Heart left ventricle (tissue), 16 donors: Measurements from ENCODE around the gene RPP14. TPM values are rescaled to one million over a fixed set of nuclear protein-coding genes. Genes with fewer than 3 reads are reported as not detected.

Source experiments
- ATAC-seq, 4 donors: fragments of 200-7000 bp; cut with Tn5 transposase; one replicate each; pipeline ENCODE4 v1.9.1; 2020 to 2022; ENCODE audit warnings: moderate library complexity in 4 of 4, mild to moderate bottlenecking in 3 of 4, moderate number of reproducible peaks in 1 of 4
- DNase-seq, 5 donors: peaks; one replicate each; pipeline ENCODE4 v3.0.0-alpha.2; 2020
- H3K27ac ChIP-seq, 12 donors: fragments of 200-600 bp; sonication (generic) in 4 of 12; one replicate each; pipeline versions ENCODE4 v1.5.0 to v1.8.0; 2016 to 2022; ENCODE audit warnings: mild to moderate bottlenecking in 2 of 12
- H3K27me3 ChIP-seq, 9 donors: fragments of 200-600 bp; sonication (generic) in 2 of 9; one replicate each; pipeline versions ENCODE4 v1.5.1 to v1.8.0; 2016 to 2022; ENCODE audit warnings: mild to moderate bottlenecking in 3 of 9
- H3K36me3 ChIP-seq, 9 donors: fragments of 200-600 bp; sonication (generic) in 2 of 9; one replicate each; pipeline versions ENCODE4 v1.5.0 to v1.8.0; 2018 to 2022; ENCODE audit warnings: mild to moderate bottlenecking in 2 of 9
- H3K4me1 ChIP-seq, 12 donors: fragments of 200-600 bp; sonication (generic) in 4 of 12; one replicate each; pipeline versions ENCODE4 v1.5.0 to v1.8.0; 2016 to 2022; ENCODE audit warnings: mild to moderate bottlenecking in 3 of 12
- H3K4me3 ChIP-seq, 12 donors: fragments of 200-600 bp; sonication (generic) in 4 of 12; one replicate each; pipeline versions ENCODE4 v1.5.0 to v1.8.0; 2017 to 2022; ENCODE audit warnings: mild to moderate bottlenecking in 9 of 12, moderate library complexity in 4 of 12
- H3K9me3 ChIP-seq, 12 donors: fragments of 200-600 bp; sonication (generic) in 4 of 12; one replicate each; pipeline versions ENCODE4 v1.5.0 to v1.8.0; 2016 to 2022; ENCODE audit warnings: mild to moderate bottlenecking in 1 of 12
- CTCF ChIP-seq, 12 donors: fragments of 200-600 bp; sonication (generic) in 4 of 12; IDR thresholded peaks; one replicate each; pipeline versions ENCODE4 v1.5.0 to v1.8.0; 2018 to 2022; ENCODE audit warnings: antibody characterized with exemption in 12 of 12, mild to moderate bottlenecking in 5 of 12
- POLR2A ChIP-seq, 2 donors: fragments of 450-650 bp; IDR thresholded peaks; one replicate each; pipeline ENCODE4 v1.6.1; 2017; ENCODE audit warnings: antibody characterized with exemption in 2 of 2, mild to moderate bottlenecking in 2 of 2, moderate library complexity in 2 of 2
- WGBS, 4 donors: extraction: QIAGEN DNeasy Blood & Tissue Kit in 2 of 4; methylation state at CpG; one replicate each; pipeline versions ENCODE4 v1.1.5 to v1.1.7; 2013 to 2018; 5-methylcytosine and 5-hydroxymethylcytosine counted together
- intact Hi-C, 10 donors: fragments of 100-400 bp; cut with DNase I; formaldehyde crosslinking; loops; one replicate each; pipeline versions ENCODE4 v1.11.1 to v1.14.2; 2022
- polyA plus RNA-seq, 2 donors: library from polyadenylated mRNA; stranded (reverse); fragments of 200-250 nt; gene quantifications; one replicate each; pipeline ENCODE4 v1.2.3, GENCODE V29; 2013
- total RNA-seq, 9 donors: library from RNA; depleted of rRNA in 2 of 9; stranded (reverse); fragments of >200 nt in 2 of 9; fragmentation: NEBNext Ultra II Directional in 3 of 9; extraction: Animal tissue kit (Norgen Biotek cat#: 25700) in 3 of 9; gene quantifications; one replicate each; pipeline versions ENCODE4 v1.1.0 to v1.2.4, GENCODE V29; 2016 to 2023
- donor health status: ischemic (EF 13 %, LVEDD 7.1; RV severe dilation, severe dysfunction).
- donor health status: healthy with polysubstance abuse.
- donor health status: DM: no; HTN: yes; CAD: no.
- donor health status: DM: no; HTN: no; CAD: no.
- donor health status: ischemic (EF 25% LVEDD 6.9; RV normal size, moderate dysfunction).
- donor health status: ischemic (EF 25% LVEDD 5.7; RV mildly dilated, moderate dysfunction).
- donor health status: healthy.
- donor health status: DM: yes; HTN: yes; CAD: no.
- donor health status: ischemic (EF 35%, LVEDD 5.7; RV mildly dilated, moderate dysfunction).
- donor health status: nonischemic (EF 11% LVEDD 7.7; RV severe dilation, severe dysfunction).
- donor health status: DM: yes; HTN: yes; CAD: no.
- donor health status: PGD.
- donor health status: ischemic (EF 29% LVEDD 5.4; RV normal size, mild dysfunction).
- donor health status: nonischemic (EF 23%, LVEDD 6.1; RV moderate dilation, normal function).

Gene RPP14
- total and polyA plus RNA-seq, 11 donors: 9.6 to 32.4 (median 24.0) TPM

- intact Hi-C loops: loop anchor here (1.0 to 10.0 kb wide), 7 partner anchors 80 to 162 kb away; partner anchors contain the start of genes KCTD6 (in 8 of the 10) and PDHB (in 1 of the 10)
- peak in 1 of 2 donors; percentile 61 for TF ChIP-seq POLR2A (IDR thresholded peaks at IDR 0.05)
- TF ChIP-seq CTCF (IDR thresholded peaks at IDR 0.05): peak in 4 of 12 donors; percentile 9 to 32 (median 18)
- DNase-seq: peak; percentile 84 to 92 (median 88)
- peak; percentile 78 to 97 (median 94) for ATAC-seq
- WGBS, 4 donors: 0 to 1% (median 0%) methylated on average over 2 to 79 of the region's 79 CpGs
- Histone ChIP-seq H3K36me3 (peaks cover 0 to 2% (median 0%) of the 10 kb centered on the region in 9 donors), H3K4me3 (peak within 1 kb of the TSS; percentile 57 to 98 (median 78)), H3K9me3 (no peaks in the 10 kb centered on the region), H3K27me3 (no peaks in the 10 kb centered on the region), H3K27ac (peak within 1 kb of the TSS; percentile 10 to 74 (median 63)), H3K4me1 (peaks cover 0 to 55% (median 20%) of the 10 kb centered on the region in 12 donors)
These were observed 26.6 kb downstream of the RPP14 start, which contains the start of gene PXK for GRCh38 chr3:58332575-58333188. PXK (plus strand) TSS chr3:58332892; CDS start chr3:58332989, 97 bp downstream.

- Histone ChIP-seq H3K27ac (peak overlapping the region; percentile 10 to 74 (median 63)), H3K4me1 (peaks cover 0 to 55% (median 20%) of the 10 kb centered on the region in 12 donors), H3K27me3 (no peaks in the 10 kb centered on the region), H3K4me3 (peak overlapping the region; percentile 57 to 98 (median 78)), H3K36me3 (peaks cover 0 to 2% (median 0%) of the 10 kb centered on the region in 9 donors), H3K9me3 (no peaks in the 10 kb centered on the region)
- DNase-seq (peak in 4 of 5 donors; percentile 19 to 72 (median 30)), ATAC-seq (peak in 2 of 4 donors; percentile 4 to 57)
- intact Hi-C loops: loop anchor here (2.0 to 10.0 kb wide), 5 partner anchors 79 to 161 kb away; partner anchors contain the start of gene KCTD6 (in 8 of the 10)
- TF ChIP-seq POLR2A (IDR thresholded peaks at IDR 0.05): no peak
- peak in 2 of 12 donors; percentile 28 to 33 for TF ChIP-seq CTCF (IDR thresholded peaks at IDR 0.05)
- WGBS, 4 donors: 0 to 2% (median 0%) methylated on average over 9 to 37 of the region's 37 CpGs
These were observed 27.4 kb downstream of the RPP14 start for GRCh38 chr3:58333206-58334012.

GRCh38 chr3:58334013-58334321, 27.9 kb downstream of the RPP14 start:
- Histone ChIP-seq H3K27ac (peak overlapping the region in 6 of 12 donors; percentile 40 to 74 (median 66)), H3K9me3 (no peaks in the 10 kb centered on the region), H3K36me3 (peaks cover 0 to 5% (median 0%) of the 10 kb centered on the region in 9 donors), H3K4me1 (peaks cover 0 to 55% (median 20%) of the 10 kb centered on the region in 12 donors), H3K27me3 (no peaks in the 10 kb centered on the region), H3K4me3 (peak overlapping the region; percentile 57 to 98 (median 78))
- intact Hi-C loops: loop anchor here in 9 of 10 donors (5.0 to 10.0 kb wide), 4 partner anchors 78 to 161 kb away; partner anchors contain the start of gene KCTD6 (in 8 of the 9)
- TF ChIP-seq CTCF (IDR thresholded peaks at IDR 0.05) (no peak), POLR2A (IDR thresholded peaks at IDR 0.05) (no peak)
- ATAC-seq (no peak), DNase-seq (no peak)
- 28 to 43% (median 36%) methylated on average over 4 of the region's 4 CpGs for WGBS, 4 donors
